ENCODE measurements around the gene ZBP1.

DNA sequence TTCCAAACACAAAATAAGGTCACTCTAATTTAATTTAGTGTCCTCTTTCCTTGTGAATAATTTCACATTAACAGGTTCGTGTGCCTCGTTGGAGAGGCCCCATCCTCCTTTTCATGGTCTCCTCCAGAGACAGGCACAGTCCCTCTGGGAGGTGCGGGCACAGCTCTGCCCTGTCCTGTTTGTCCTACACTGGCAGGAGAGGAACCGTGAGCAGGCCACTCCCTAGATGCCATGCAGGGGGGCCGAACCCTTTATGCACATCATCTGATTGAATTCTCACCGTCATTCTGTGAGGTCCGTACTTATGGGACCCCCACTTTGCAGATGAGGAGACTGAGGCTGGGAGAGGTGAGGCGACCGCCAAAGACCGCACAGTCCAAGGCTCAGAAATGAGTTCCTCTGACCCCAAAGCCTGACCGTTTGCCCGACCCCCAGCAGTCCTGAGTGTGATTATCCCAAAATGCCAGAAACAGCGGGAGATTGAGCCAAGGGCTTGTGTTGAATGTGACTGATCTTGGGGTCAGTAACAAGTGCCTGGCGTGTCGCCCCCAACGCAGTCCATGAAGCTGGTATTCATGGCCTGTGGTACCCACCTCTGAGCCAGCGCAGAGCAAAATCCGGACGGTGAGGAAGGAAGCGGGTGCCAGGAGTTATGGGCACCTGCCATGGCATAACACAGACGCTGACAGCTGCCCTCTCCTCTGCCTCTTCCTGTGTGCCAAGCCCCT lies 46.0 kb upstream of the ZBP1 start:
- TF ChIP-seq, protein P1, sequence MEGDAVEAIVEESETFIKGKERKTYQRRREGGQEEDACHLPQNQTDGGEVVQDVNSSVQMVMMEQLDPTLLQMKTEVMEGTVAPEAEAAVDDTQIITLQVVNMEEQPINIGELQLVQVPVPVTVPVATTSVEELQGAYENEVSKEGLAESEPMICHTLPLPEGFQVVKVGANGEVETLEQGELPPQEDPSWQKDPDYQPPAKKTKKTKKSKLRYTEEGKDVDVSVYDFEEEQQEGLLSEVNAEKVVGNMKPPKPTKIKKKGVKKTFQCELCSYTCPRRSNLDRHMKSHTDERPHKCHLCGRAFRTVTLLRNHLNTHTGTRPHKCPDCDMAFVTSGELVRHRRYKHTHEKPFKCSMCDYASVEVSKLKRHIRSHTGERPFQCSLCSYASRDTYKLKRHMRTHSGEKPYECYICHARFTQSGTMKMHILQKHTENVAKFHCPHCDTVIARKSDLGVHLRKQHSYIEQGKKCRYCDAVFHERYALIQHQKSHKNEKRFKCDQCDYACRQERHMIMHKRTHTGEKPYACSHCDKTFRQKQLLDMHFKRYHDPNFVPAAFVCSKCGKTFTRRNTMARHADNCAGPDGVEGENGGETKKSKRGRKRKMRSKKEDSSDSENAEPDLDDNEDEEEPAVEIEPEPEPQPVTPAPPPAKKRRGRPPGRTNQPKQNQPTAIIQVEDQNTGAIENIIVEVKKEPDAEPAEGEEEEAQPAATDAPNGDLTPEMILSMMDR (IDR thresholded peaks at IDR 0.05; ENCODE audit: low read length), result no peak
- TF ChIP-seq EZH2 (optimal IDR thresholded peaks at IDR 0.05; ENCODE audit: low read depth, low read length), result no peak
